ENCODE data around the gene UBN2.
"Not testable (repeated sequence)": the region's sequence is repeated elsewhere in the genome, so short reads cannot be mapped to it uniquely, and the experiment has no call there.

Gene UBN2

GRCh38 chr7:139226158-139226515 lies 4.9 kb upstream of the UBN2 start:
- DNase-seq (ENCODE audit: low read depth); H3K4me3 ChIP-seq (ENCODE audit: low read length): not testable (repeated sequence)

DNA sequence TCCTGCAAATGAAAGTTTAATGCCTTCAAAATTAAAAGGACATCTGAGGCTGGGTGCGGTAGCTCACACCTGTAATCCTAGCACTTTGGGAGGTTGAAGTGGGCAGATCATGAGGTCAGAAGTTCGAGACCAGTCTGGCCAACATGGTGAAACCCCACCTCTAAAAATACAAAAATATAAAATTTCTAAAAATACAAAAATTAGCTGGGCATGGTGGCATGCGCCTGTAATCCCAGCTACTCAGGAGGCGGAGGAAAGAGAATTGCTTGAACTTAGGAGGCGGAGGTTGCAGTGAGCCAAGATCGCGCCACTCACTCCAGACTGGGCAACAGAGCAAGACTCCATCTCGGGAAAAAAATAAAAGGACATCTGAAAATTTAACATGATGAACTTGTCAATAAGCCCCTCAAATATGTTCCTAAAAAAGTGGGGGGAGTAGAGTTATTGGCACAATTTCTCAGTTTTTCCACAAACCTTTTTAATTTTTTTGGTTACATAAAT lies 4.0 kb upstream of the UBN2 start:
- not testable (repeated sequence) for DNase-seq (ENCODE audit: low read depth); H3K4me3 ChIP-seq (ENCODE audit: low read length)

GRCh38 chr7:139230023-139230422 lies 1.0 kb upstream of the UBN2 start:
- no peak for DNase-seq (ENCODE audit: low read depth)
- H3K4me3 ChIP-seq (ENCODE audit: low read length), result peak overlapping the region; percentile 95; the same call in 1 of the 2 replicates
- TF ChIP-seq, protein P1, sequence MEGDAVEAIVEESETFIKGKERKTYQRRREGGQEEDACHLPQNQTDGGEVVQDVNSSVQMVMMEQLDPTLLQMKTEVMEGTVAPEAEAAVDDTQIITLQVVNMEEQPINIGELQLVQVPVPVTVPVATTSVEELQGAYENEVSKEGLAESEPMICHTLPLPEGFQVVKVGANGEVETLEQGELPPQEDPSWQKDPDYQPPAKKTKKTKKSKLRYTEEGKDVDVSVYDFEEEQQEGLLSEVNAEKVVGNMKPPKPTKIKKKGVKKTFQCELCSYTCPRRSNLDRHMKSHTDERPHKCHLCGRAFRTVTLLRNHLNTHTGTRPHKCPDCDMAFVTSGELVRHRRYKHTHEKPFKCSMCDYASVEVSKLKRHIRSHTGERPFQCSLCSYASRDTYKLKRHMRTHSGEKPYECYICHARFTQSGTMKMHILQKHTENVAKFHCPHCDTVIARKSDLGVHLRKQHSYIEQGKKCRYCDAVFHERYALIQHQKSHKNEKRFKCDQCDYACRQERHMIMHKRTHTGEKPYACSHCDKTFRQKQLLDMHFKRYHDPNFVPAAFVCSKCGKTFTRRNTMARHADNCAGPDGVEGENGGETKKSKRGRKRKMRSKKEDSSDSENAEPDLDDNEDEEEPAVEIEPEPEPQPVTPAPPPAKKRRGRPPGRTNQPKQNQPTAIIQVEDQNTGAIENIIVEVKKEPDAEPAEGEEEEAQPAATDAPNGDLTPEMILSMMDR (conservative IDR thresholded peaks at IDR 0.05; ENCODE audit: low read length), result no peak

DNA sequence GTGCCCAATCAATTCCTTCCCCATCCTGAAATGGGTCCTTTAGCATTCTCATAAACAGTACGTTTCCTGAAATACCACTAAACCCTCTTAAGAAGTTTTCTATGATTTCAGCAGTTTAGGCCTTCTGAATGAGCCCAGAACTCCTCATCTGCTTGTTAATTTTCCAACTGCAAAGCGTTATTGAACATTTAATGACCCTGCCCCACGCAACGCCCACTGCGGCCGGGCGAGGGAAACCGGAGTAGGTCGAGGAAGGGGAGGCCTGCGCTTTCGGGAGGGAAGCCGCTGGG lies 608 bp upstream of the UBN2 start:
- no peak for DNase-seq (ENCODE audit: low read depth)
- H3K4me3 ChIP-seq (ENCODE audit: low read length), result peak overlapping the region; percentile 95
- TF ChIP-seq, protein P1 (conservative IDR thresholded peaks at IDR 0.05; ENCODE audit: low read length), result no peak

DNA sequence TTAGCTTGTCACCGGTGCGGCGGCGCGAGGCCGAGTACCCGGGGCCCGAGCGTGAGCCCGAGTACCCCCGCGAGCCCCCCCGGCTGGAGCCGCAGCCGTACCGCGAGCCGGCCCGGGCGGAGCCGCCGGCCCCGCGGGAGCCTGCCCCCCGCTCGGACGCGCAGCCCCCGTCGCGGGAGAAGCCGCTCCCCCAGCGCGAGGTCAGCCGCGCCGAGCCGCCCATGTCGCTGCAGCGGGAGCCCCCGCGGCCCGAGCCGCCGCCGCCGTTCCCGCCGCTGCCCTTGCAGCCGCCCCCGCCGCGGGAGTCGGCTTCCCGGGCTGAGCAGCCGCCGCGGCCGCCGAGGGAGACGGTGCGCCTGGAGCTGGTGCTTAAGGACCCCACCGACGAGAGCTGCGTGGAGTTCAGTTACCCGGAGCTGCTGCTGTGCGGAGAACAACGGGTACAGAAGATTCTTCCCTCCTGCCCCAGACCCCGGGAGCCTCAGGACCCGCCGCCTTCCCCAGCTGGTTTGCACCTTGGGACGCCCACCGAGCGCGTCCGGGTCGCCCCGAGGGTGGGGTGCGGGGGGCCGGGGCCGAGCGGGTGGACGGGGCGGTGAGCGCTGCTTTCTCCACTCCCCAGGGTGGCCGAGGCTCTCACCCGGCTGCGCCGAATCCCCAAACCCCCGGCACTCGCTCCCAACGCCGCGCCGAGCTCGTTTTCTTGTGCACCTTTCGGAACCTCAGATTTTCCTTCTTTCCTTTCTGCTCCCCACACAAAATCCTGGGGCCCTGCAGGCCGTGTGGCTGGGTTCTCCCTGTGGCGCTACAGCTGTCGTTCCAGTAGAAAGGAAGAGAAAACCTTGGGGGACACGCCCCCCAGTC lies 708 bp downstream of the UBN2 start:
- H3K4me3 ChIP-seq (ENCODE audit: low read length), result peak overlapping the region; percentile 95
- TF ChIP-seq, protein P1 (conservative IDR thresholded peaks at IDR 0.05; ENCODE audit: low read length), result no peak
- peak; percentile 16 for DNase-seq (ENCODE audit: low read depth)

GRCh38 chr7:139232377-139232717 lies 1.3 kb downstream of the UBN2 start:
- TF ChIP-seq, protein P1 (conservative IDR thresholded peaks at IDR 0.05; ENCODE audit: low read length), result no peak
- peak; percentile 48 for DNase-seq (ENCODE audit: low read depth)
- H3K4me3 ChIP-seq (ENCODE audit: low read length), result peak overlapping the region; percentile 95

- TF ChIP-seq, protein P1 (conservative IDR thresholded peaks at IDR 0.05; ENCODE audit: low read length), result no peak
- peak overlapping the region; percentile 95 for H3K4me3 ChIP-seq (ENCODE audit: low read length)
- peak; percentile 53 for DNase-seq (ENCODE audit: low read depth)
These were observed 1.9 kb downstream of the UBN2 start for GRCh38 chr7:139232904-139233303.

DNA sequence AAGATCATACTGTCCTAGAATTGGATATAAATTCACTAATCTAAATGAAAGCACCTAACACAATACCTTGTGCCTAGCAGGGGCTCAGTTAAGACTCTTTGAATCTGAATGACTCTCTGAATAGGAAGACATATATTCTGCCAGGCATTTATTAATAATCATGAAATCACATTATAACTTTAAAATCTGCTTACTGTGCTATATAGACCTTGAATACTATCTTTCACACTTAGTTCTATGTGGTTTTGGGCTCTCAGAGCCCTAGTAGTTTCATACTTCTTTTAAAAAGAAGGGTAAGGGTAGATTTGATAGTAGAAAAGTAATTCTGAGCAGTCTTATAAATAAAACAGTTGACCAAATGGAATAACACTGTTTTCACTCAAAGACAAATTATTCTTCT lies 10.2 kb downstream of the UBN2 start:
- TF ChIP-seq, protein P1 (conservative IDR thresholded peaks at IDR 0.05; ENCODE audit: low read length), result no peak

More for the DNA sequence above, 10.2 kb downstream of the UBN2 start:
- no peak for DNase-seq (ENCODE audit: low read depth)
- no peak overlapping the region for H3K4me3 ChIP-seq (ENCODE audit: low read length)
